Omental fat pad (tissue), 4 donors: Measurements from ENCODE around the gene SDCBP2. TPM values are rescaled to one million over a fixed set of nuclear protein-coding genes. Genes with fewer than 3 reads are reported as not detected.

Source experiments
- ATAC-seq: fragments of 150-250 bp; one replicate; pipeline ENCODE4 v1.9.1; 2016; ENCODE audit warnings: mild to moderate bottlenecking, moderate library complexity; ENCODE audit not compliant: low FRiP score
- DNase-seq: peaks from one replicate; pipeline ENCODE4 v3.0.0-alpha.2; 2019; ENCODE audit warnings: low spot score
- total RNA-seq, 4 donors: library from RNA; depleted of rRNA; stranded (reverse); fragments of >200 nt; gene quantifications; one replicate each; pipeline ENCODE4 v1.1.0, GENCODE V29; 2016
- TF ChIP-seq, protein P1 (sequence below), 3 donors: fragments of 450-650 bp; IDR thresholded peaks; one replicate each; pipeline ENCODE4 v1.5.1; 2016 to 2017; ENCODE audit warnings: antibody characterized with exemption in 3 of 3, mild to moderate bottlenecking in 3 of 3, moderate library complexity in 2 of 3

Gene SDCBP2
- total RNA-seq, 4 donors from 2014 or later = 7.7 to 18.0 (median 9.8) TPM

DNA sequence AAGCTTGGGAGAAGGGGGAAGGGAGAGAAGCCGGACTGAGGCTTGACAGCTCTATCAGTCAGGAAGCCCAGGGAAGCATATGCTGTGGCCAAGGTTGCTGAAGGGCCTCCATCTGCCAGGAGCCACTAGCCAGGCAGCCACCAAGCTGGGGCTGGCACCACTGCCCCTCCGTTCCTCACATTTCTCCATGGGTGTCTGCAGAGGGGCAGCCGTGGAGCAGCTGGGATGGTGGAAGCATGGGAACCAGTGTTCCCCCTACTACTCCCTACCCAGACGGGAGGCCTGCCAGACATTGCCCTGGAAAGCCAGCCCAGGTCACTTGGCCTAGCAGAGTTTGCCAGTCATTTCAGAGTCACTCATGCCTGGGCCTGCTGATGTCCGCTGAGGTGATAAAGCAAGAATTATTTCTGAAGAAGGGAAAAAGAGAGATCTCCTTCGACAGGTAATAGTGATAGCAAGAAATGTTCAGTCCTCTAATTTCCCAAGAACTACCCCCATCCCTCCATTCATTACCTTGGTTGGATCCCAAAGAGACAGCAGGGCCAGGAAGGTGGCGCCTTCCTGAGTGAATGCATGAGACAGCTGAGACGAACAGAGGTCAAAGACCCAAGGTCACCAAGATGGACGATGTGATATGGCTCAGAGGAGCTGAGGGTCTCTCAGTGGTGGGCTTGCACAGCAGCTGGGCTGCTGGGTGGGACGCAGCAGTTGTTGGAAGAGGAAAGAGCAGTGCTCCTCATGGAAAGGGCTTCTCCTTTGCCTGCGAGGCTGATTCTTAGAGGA is 41.0 kb downstream of the SDCBP2 start:
- TF ChIP-seq, protein P1, sequence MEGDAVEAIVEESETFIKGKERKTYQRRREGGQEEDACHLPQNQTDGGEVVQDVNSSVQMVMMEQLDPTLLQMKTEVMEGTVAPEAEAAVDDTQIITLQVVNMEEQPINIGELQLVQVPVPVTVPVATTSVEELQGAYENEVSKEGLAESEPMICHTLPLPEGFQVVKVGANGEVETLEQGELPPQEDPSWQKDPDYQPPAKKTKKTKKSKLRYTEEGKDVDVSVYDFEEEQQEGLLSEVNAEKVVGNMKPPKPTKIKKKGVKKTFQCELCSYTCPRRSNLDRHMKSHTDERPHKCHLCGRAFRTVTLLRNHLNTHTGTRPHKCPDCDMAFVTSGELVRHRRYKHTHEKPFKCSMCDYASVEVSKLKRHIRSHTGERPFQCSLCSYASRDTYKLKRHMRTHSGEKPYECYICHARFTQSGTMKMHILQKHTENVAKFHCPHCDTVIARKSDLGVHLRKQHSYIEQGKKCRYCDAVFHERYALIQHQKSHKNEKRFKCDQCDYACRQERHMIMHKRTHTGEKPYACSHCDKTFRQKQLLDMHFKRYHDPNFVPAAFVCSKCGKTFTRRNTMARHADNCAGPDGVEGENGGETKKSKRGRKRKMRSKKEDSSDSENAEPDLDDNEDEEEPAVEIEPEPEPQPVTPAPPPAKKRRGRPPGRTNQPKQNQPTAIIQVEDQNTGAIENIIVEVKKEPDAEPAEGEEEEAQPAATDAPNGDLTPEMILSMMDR (IDR thresholded peaks at IDR 0.05) = no peak
- ATAC-seq (no peak), DNase-seq (no peak)

GRCh38 chr20:1287306-1287705 is 41.6 kb downstream of the SDCBP2 start:
- DNase-seq (no peak), ATAC-seq (no peak)
- TF ChIP-seq, protein P1 (IDR thresholded peaks at IDR 0.05) = no peak

GRCh38 chr20:1286267-1287024 is 42.5 kb downstream of the SDCBP2 start:
- TF ChIP-seq, protein P1 (IDR thresholded peaks at IDR 0.05) = no peak
- ATAC-seq (no peak), DNase-seq (no peak)

- no peak for DNase-seq
- TF ChIP-seq, protein P1 (IDR thresholded peaks at IDR 0.05) = no peak
- no peak for ATAC-seq
These were observed 45.1 kb downstream of the SDCBP2 start for GRCh38 chr20:1283522-1284510.

- no peak for ATAC-seq
- DNase-seq = no peak
These were observed 46.0 kb downstream of the SDCBP2 start for GRCh38 chr20:1282966-1283365.

More at GRCh38 chr20:1282966-1283365, 46.0 kb downstream of the SDCBP2 start:
- TF ChIP-seq, protein P1 (IDR thresholded peaks at IDR 0.05) = no peak
